Measurements from ENCODE around the gene ESPL1.

- TF ChIP-seq CTCF (conservative IDR thresholded peaks at IDR 0.05; ENCODE audit: low read length) (no peak), EZH2phosphoT487 (IDR thresholded peaks at IDR 0.05; ENCODE audit: borderline replicate concordance, low read depth, low read length) (no peak)
Measured at GRCh38 chr12:53338017-53338416, 69.9 kb downstream of the ESPL1 start.

Measured in OCI-LY7 (cell line).